ENCODE results near the gene KIF4A. TPM values are rescaled to one million over a fixed set of nuclear protein-coding genes. Genes with fewer than 3 reads are reported as not detected.
A peak's percentile ranks its signal among the peaks of the same experiment; 100 is the strongest.
"Not testable (repeated sequence)": the region's sequence is repeated elsewhere in the genome, so short reads cannot be mapped to it uniquely, and the experiment has no call there.

KIF4A gene
- total RNA-seq, 2 donors from 2014 or later: 17.2 to 29.8 TPM

DNA sequence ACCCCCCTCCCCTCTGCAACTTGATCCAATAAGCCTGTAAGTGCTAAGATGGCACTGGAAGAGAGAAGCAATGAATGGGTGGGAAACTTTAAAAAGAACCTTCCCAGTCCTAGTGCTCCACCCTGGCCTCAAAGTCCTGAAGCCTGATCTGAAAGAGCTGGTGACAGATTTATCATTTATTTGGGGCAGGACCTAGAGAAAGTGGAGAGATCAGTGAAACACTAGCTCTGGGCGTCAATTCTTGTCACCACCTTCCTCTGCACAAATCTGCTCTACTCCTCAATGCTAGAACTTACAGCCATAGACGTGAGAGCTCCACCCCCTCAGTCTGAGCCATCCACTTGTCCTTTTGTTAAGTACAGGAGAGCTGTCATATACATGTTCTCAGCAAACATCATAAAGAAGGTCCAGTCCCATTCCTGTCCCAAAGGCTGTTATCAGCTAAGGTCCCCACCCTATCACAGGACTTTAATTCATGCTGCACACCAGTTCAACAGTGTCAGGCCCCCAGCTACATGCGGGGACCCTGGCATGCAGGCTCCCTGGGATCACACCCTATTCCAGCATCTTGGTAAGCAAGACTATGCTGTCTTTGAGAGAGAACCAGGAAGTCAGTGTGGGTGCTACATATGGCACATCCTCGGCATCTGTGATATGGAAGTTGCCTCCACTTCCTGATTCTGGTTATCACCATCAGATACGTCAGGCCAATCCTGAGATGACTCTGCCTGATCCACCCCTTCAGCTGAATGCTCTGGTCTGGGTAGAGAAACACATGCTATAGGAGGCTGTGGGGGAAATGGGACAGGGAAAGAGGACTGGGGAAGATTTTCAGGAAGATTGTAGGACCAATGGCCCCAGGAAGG lies 32.2 kb upstream of the KIF4A start:
- peaks cover 0 to 7% of the 10 kb centered on the region in 2 donors for H3K27me3 Mint-ChIP-seq

DNA sequence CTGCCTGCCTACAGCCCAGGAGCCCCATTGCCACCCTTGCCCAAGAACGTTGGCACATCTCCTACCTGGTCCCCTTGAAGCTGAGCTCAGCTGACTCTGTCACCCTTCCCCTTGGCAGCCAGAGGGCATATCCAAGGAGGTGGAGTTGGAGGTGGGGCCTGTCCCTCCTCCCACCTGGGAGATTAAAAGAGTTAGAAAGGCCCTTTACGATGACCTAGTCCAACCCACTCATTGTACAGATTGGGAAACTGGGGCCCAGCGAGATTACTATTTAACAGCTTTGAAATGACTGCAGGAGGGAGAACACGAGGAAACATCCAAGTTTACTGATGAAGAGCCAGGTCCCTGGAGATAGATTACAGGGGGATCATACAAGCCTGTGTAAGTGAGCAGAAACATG lies 29.8 kb upstream of the KIF4A start, which contains the start of gene P2RY4:
Gene P2RY4 (minus strand): TSS at position 101 of the 400 bp plus-strand sequence. CDS start 580 bp downstream, outside the sequence.
- H3K27ac Mint-ChIP-seq: no peak within 1 kb of the TSS
- DNase-seq (ENCODE audit: low spot score): no peak

More for the DNA sequence above, 32.2 kb upstream of the KIF4A start:
- H3K4me1 Mint-ChIP-seq (ENCODE audit: low read depth in 2 of 2): no peaks in the 10 kb centered on the region
- no peak for DNase-seq (ENCODE audit: low spot score)
- no peak overlapping the region for H3K4me3 Mint-ChIP-seq
- no peaks in the 10 kb centered on the region for H3K9me3 Mint-ChIP-seq
- H3K36me3 Mint-ChIP-seq: no peaks in the 10 kb centered on the region
- ATAC-seq: peak in 1 of 2 donors; percentile 43
- no peak overlapping the region for H3K27ac Mint-ChIP-seq

DNA sequence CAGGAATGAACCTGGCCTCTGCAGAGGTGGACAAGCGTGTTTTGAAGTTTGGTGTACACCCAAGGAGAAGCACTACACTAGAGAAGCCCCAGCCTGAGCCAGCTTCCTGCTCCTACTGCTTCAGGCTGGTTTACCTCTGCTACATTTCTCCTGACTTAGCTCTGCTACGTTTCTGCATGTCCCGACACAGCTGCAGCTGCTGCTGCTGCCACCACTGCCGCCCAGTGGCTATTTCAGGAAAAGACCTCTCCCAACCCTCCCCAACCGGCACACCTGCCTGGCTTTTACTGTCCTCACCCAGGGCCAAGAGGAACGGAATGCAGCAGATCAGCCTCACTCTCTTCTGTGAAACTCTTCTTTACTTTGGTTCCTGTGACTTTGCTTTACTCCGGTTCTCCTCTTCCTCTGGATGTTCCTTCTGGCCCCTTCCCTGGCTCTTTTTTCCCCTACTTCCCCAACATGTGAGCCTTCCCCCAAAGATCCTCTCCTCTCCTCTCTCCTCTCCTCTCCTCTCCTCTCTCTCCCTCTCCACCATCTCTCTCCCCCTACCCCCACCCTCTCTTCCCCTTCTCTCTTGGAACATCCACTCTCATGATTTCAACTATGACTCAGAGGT lies 26.8 kb upstream of the KIF4A start:
- Mint-ChIP-seq H3K27ac (no peak overlapping the region), H3K4me1 (ENCODE audit: low read depth in 2 of 2) (no peaks in the 10 kb centered on the region), H3K36me3 (no peaks in the 10 kb centered on the region), H3K27me3 (peaks cover 0 to 11% of the 10 kb centered on the region in 2 donors), H3K9me3 (no peaks in the 10 kb centered on the region), H3K4me3 (no peak overlapping the region)
- DNase-seq (ENCODE audit: low spot score) (no peak), ATAC-seq (no peak)

More for the DNA sequence above, 29.8 kb upstream of the KIF4A start, which contains the start of gene P2RY4:
- Mint-ChIP-seq H3K4me3 (no peak within 1 kb of the TSS), H3K4me1 (ENCODE audit: low read depth in 2 of 2) (no peaks in the 10 kb centered on the region), H3K27me3 (peaks cover 0 to 11% of the 10 kb centered on the region in 2 donors), H3K9me3 (no peaks in the 10 kb centered on the region), H3K36me3 (no peaks in the 10 kb centered on the region)
- no peak for ATAC-seq

DNA sequence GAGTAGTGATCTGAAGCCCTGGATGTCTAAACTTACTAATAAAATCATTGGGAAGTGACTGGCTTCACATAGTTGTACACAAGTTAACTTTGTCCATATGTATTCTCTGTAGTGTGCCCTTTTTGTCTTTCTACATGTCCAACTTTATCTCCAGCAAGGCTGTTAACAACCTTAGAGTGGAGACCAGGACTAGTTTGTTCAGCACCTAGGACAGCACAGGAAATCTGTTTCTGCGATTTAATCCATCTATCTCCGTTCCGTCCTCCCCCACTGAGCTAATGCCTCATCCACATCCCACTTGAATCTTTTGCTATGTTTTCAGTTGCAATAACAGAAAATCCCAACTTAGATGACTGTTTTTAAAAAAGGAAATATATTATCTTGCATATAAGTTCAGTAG lies 25.1 kb upstream of the KIF4A start:
- H3K4me3 Mint-ChIP-seq: no peak overlapping the region
- H3K4me1 Mint-ChIP-seq (ENCODE audit: low read depth in 2 of 2): no peaks in the 10 kb centered on the region
- no peak for DNase-seq (ENCODE audit: low spot score)
- H3K27ac Mint-ChIP-seq: no peak overlapping the region
- no peak for ATAC-seq
- H3K27me3 Mint-ChIP-seq: peaks cover 0 to 13% of the 10 kb centered on the region in 2 donors
- H3K36me3 Mint-ChIP-seq: no peaks in the 10 kb centered on the region
- H3K9me3 Mint-ChIP-seq: no peaks in the 10 kb centered on the region

DNA sequence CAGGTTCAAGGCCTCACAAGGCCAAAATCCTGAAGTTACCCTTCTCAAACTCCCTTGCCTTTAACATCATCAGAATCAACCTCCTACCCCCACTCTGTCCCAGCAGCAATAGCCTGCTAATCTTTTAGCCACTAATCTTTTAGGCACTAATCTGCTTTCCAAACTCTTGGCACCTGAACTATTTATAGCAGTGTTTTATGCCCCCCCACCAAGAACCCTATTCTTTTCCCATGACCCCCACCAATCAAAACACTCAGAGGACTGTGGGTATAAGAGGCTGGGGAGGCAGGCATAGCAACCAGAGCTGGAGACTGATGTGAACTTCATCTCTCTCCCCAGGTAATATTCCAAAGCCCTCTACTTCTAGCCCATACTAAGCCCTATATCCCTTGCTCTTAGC lies 21.9 kb upstream of the KIF4A start, which contains the start of gene ARR3:
Gene ARR3 (plus strand): TSS at position 301 of the 400 bp plus-strand sequence. CDS start 1,052 bp downstream, outside the sequence.
- DNase-seq (ENCODE audit: low spot score): no peak
- Mint-ChIP-seq H3K4me1 (ENCODE audit: low read depth in 2 of 2) (no peaks in the 10 kb centered on the region), H3K36me3 (no peaks in the 10 kb centered on the region), H3K4me3 (no peak within 1 kb of the TSS), H3K9me3 (no peaks in the 10 kb centered on the region), H3K27ac (no peak within 1 kb of the TSS), H3K27me3 (peaks cover 0 to 19% of the 10 kb centered on the region in 2 donors)
- ATAC-seq: no peak

DNA sequence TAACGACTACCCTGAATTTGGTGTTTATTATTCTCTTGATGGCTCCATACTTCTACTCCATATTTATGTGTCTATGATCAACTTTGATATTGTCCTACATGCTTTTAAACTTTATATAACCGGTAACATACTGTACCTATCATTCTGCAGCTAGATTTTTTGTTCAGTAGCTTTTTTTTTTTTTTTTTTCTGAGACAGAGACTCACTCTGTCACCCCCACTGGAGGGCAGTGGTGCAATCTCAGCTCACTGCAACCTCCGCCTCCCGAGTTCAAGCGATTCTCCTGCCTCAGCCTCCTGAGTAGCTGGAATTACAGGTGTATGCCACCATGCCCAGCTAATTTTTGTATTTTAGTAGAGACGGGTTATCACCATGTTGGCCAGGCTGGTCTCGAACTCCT lies 15.9 kb upstream of the KIF4A start:
- not testable (repeated sequence) for H3K9me3 Mint-ChIP-seq; H3K4me3 Mint-ChIP-seq; DNase-seq (ENCODE audit: low spot score); H3K27ac Mint-ChIP-seq; H3K36me3 Mint-ChIP-seq; ATAC-seq; H3K4me1 Mint-ChIP-seq (ENCODE audit: low read depth in 2 of 2)
- H3K27me3 Mint-ChIP-seq: peaks cover 0 to 15% of the 10 kb centered on the region in 2 donors

DNA sequence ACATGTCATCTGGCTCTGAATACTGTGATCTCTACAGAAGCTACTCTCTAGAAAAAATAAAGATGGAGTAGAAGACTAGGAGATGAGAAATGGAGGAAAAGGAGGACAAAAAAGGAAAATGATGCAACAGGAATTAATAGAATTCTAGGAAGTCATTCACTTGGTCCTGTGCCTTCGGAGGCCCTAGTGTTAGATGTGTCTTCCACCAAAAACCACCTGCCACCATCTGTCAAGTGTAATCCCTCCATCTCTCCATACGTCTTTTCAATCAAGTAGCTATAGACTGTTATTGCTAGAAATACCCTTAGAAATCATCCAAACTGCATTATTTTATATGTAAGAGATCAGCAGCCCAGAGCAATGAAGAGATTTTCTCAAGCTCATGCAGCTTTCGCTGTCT lies 10.8 kb upstream of the KIF4A start:
- Mint-ChIP-seq H3K9me3 (no peaks in the 10 kb centered on the region), H3K27me3 (peaks cover 0 to 3% of the 10 kb centered on the region in 2 donors), H3K27ac (no peak overlapping the region), H3K4me3 (no peak overlapping the region), H3K4me1 (ENCODE audit: low read depth in 2 of 2) (no peaks in the 10 kb centered on the region), H3K36me3 (no peaks in the 10 kb centered on the region)
- ATAC-seq: no peak
- DNase-seq (ENCODE audit: low spot score): no peak

DNA sequence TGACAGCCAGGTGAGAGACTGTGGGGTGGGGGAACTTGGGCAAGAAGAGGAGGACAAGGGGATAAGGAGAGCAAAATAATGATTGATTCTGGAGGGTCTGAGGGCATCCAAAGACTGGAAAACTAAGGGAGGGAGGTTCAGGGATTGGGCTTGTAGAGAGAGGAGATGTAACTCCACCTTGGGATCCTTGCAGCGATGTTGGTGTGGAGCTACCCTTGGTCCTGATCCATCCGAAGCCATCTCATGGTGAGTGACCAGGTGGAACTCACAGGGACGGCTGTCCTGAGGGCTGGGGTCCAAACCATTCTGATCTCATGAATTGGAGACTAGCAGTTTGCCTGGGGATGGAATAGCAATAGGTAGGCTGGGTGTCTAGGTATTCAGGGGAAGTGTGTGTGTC lies 9.3 kb upstream of the KIF4A start:
- H3K4me3 Mint-ChIP-seq: no peak overlapping the region
- no peak overlapping the region for H3K27ac Mint-ChIP-seq
- H3K9me3 Mint-ChIP-seq: no peaks in the 10 kb centered on the region
- ATAC-seq (no peak), DNase-seq (ENCODE audit: low spot score) (no peak)
- peaks cover 0 to 5% of the 10 kb centered on the region in 2 donors for H3K4me1 Mint-ChIP-seq (ENCODE audit: low read depth in 2 of 2)
- peaks cover 0 to 3% of the 10 kb centered on the region in 2 donors for H3K27me3 Mint-ChIP-seq
- H3K36me3 Mint-ChIP-seq: peaks cover 6% of the 10 kb centered on the region

DNA sequence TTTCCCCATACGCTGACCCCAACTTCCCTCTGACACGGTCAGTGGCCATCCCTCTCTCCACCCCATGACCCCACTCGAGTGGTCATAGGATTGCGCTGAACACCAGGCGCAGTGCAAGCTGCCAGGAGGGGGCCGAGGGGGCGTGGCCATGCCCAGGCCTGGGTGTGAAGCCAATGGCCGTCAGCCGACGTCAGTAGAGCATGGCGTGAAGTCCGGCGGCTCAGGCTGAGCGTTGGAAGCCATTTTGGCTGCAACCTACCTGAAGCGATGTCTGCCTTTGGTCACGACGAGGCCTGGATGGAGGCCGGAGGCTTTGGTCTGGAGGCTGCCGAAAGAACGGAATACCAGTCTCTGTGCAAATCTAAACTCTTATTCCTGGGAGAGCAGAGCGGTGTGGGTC lies 8.0 kb upstream of the KIF4A start, which contains the start of gene RAB41:
Gene RAB41 (plus strand): TSS at position 222 of the 400 bp plus-strand sequence. CDS start 46 bp downstream, at position 268.
- DNase-seq (ENCODE audit: low spot score): no peak
- Mint-ChIP-seq H3K9me3 (no peaks in the 10 kb centered on the region), H3K4me1 (ENCODE audit: low read depth in 2 of 2) (peaks cover 2 to 5% of the 10 kb centered on the region in 2 donors), H3K36me3 (peaks cover 6% of the 10 kb centered on the region), H3K27me3 (peaks cover 0 to 2% of the 10 kb centered on the region in 2 donors), H3K4me3 (no peak within 1 kb of the TSS), H3K27ac (no peak within 1 kb of the TSS)
- ATAC-seq: no peak

DNA sequence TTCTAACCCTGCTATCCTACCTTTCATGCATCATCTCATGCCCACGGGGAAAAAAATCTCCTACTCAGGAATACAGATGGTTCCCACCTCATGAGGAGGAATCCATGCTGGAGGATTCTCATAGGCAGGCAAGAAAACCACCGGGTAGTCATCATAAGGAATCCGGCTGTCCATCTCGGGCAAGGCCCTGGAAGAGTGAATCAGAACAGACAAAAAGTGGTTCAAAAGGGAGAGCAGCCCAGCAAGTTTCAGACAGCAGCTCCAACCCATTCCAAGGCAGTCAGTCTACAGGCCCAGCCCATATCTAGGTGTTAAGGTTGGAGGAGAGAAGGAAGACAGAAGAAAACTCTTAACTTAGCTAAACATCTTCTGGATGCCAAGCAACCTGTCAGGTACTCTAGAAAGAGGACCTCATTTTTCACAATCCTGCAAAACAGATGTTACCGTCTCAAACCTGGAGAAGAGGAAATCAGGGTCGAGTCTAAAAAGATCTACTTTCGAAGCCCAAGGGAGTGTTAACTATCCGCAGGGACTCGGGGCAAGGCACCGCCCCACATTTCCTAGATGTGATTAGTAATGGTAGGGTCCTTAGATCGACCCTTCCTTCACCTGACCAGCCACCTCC lies 624 bp upstream of the KIF4A start:
- H3K27ac Mint-ChIP-seq: peak overlapping the region; percentile 60 to 81
- no peaks in the 10 kb centered on the region for H3K9me3 Mint-ChIP-seq
- DNase-seq (ENCODE audit: low spot score) (no peak), ATAC-seq (no peak)
- H3K4me1 Mint-ChIP-seq (ENCODE audit: low read depth in 2 of 2): peaks cover 5 to 6% of the 10 kb centered on the region in 2 donors
- H3K36me3 Mint-ChIP-seq: peaks cover 6% of the 10 kb centered on the region
- peak overlapping the region; percentile 84 for H3K4me3 Mint-ChIP-seq
- H3K27me3 Mint-ChIP-seq: peaks cover 0 to 2% of the 10 kb centered on the region in 2 donors

DNA sequence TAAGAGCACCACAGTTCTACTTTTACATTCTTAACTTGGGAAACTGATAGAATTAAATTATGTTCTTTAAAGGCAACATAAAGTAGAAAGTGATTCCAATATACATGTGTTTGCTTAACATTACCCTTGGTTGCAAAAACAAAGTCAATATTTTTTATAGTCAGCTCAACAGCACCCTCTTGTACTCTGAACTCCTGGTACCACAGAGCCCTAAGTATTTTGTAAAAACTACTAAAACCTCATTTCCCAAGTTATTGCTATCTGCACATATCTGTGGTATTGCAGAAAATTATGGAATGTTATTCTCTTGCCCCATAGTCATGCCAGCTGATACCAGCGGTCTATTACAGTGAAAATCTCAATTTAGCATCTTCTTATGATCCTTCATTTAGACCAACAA lies 2.9 kb downstream of the KIF4A start:
- peaks cover 0 to 3% of the 10 kb centered on the region in 2 donors for H3K4me1 Mint-ChIP-seq (ENCODE audit: low read depth in 2 of 2)
- H3K9me3 Mint-ChIP-seq: no peaks in the 10 kb centered on the region
- H3K4me3 Mint-ChIP-seq: peak overlapping the region; percentile 12
- H3K27ac Mint-ChIP-seq: no peak overlapping the region
- DNase-seq (ENCODE audit: low spot score) (no peak), ATAC-seq (no peak)
- H3K27me3 Mint-ChIP-seq: no peaks in the 10 kb centered on the region
- no peaks in the 10 kb centered on the region for H3K36me3 Mint-ChIP-seq

DNA sequence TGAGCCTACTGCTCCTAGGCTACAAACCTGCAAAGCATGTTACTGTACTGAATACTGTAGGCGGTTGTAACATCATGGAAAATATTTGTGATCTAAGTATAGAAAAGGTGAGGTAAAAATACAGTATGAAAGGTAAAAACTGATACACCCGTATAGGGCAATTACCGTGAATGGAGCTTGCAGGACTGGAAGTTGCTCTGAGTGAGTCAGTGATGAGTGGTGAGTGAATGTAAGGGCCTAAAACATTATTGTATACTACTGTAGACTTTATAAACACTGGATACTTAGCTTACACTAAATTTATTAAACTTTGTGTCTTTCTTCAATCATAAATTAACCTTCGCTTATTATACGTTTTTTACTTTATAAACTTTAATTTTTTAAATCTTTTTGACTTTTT lies 3.7 kb downstream of the KIF4A start:
- no peaks in the 10 kb centered on the region for H3K36me3 Mint-ChIP-seq
- H3K27ac Mint-ChIP-seq: no peak overlapping the region
- no peaks in the 10 kb centered on the region for H3K27me3 Mint-ChIP-seq
- ATAC-seq: no peak
- DNase-seq (ENCODE audit: low spot score): no peak
- peaks cover 0 to 3% of the 10 kb centered on the region in 2 donors for H3K4me1 Mint-ChIP-seq (ENCODE audit: low read depth in 2 of 2)
- H3K4me3 Mint-ChIP-seq: no peak overlapping the region
- no peaks in the 10 kb centered on the region for H3K9me3 Mint-ChIP-seq

DNA sequence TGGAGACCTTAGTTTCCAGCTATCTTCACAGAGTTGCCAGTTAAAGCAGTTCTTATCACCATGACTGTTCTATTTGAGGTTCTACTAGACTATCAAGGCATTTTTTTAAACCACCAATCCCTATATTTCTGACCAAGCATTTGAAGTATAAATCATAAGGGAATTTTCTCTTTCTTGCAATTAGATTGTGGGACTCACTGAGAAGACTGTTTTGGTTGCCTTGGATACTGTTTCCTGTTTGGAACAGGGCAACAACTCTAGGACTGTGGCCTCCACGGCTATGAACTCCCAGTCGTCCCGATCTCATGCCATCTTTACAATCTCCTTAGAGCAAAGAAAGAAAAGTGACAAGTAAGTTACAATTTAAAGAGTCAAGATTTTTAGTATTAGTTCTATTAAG lies 11.8 kb downstream of the KIF4A start:
- H3K36me3 Mint-ChIP-seq: no peaks in the 10 kb centered on the region
- DNase-seq (ENCODE audit: low spot score): no peak

More for the DNA sequence above, 11.8 kb downstream of the KIF4A start:
- Mint-ChIP-seq H3K27ac (no peak overlapping the region), H3K9me3 (no peaks in the 10 kb centered on the region), H3K4me1 (ENCODE audit: low read depth in 2 of 2) (no peaks in the 10 kb centered on the region), H3K27me3 (no peaks in the 10 kb centered on the region), H3K4me3 (no peak overlapping the region)
- ATAC-seq: no peak
